Immature natural killer cell (primary cell): ENCODE measurements around the gene OR2T34. TPM values are rescaled to one million over a fixed set of nuclear protein-coding genes. Genes with fewer than 3 reads are reported as not detected.
"Not testable (repeated sequence)": the region's sequence is repeated elsewhere in the genome, so short reads cannot be mapped to it uniquely, and the experiment has no call there.

Experiments
- DNase-seq, 3 donors: peaks; one replicate each; pipeline ENCODE4 v3.0.0; 2022; ENCODE audit warnings: mixed read lengths in 1 of 3
- H3K27ac Mint-ChIP-seq, 6 donors: one replicate each; pipeline ENCODE4 v1.8.0; 2020; ENCODE audit warnings: mixed read lengths in 6 of 6, mild to moderate bottlenecking in 5 of 6, inconsistent platforms in 4 of 6, moderate library complexity in 3 of 6
- H3K27me3 Mint-ChIP-seq, 3 donors: one replicate each; pipeline ENCODE4 v1.8.0; 2020 to 2021; ENCODE audit warnings: low read depth in 3 of 3, mild to moderate bottlenecking in 3 of 3, mixed read lengths in 3 of 3, moderate library complexity in 3 of 3, inconsistent platforms in 1 of 3
- H3K36me3 Mint-ChIP-seq, 3 donors: one replicate each; pipeline ENCODE4 v1.8.0; 2020; ENCODE audit warnings: mixed read lengths in 3 of 3, inconsistent platforms in 2 of 3, mild to moderate bottlenecking in 2 of 3
- H3K4me1 Mint-ChIP-seq, 2 donors: one replicate each; pipeline ENCODE4 v1.8.0; 2020; ENCODE audit warnings: inconsistent platforms in 2 of 2, mild to moderate bottlenecking in 2 of 2, mixed read lengths in 2 of 2, moderate library complexity in 1 of 2
- H3K4me3 Mint-ChIP-seq, 5 donors: one replicate each; pipeline ENCODE4 v1.8.0; 2020; ENCODE audit warnings: mild to moderate bottlenecking in 5 of 5, mixed read lengths in 5 of 5, inconsistent platforms in 3 of 5, moderate library complexity in 3 of 5
- H3K9me3 Mint-ChIP-seq, 6 donors: one replicate each; pipeline ENCODE4 v1.8.0; 2020; ENCODE audit warnings: mild to moderate bottlenecking in 6 of 6, mixed read lengths in 6 of 6, inconsistent platforms in 4 of 6, moderate library complexity in 3 of 6
- polyA plus RNA-seq, 3 donors: library from polyadenylated mRNA; unstranded; fragments of 300-500 nt; fragmentation: Illumina TruSeq; gene quantifications; one replicate each; pipeline ENCODE4 v1.2.3, GENCODE V29; 2021

Gene OR2T34
- polyA plus RNA-seq, 3 donors from 2014 or later: not detected

GRCh38 chr1:248585266-248585665, 10.7 kb upstream of the OR2T34 start:
- H3K27me3 Mint-ChIP-seq: peaks cover 2 to 4% (median 3%) of the 10 kb centered on the region in 3 donors
- H3K4me3 Mint-ChIP-seq: no peak overlapping the region
- no peaks in the 10 kb centered on the region for H3K4me1 Mint-ChIP-seq
- H3K36me3 Mint-ChIP-seq: no peaks in the 10 kb centered on the region
- H3K9me3 Mint-ChIP-seq: peaks cover 0 to 5% (median 2%) of the 10 kb centered on the region in 6 donors
- no peak for DNase-seq
- no peak overlapping the region for H3K27ac Mint-ChIP-seq

- peaks cover 0 to 3% (median 3%) of the 10 kb centered on the region in 3 donors for H3K27me3 Mint-ChIP-seq
- H3K36me3 Mint-ChIP-seq: no peaks in the 10 kb centered on the region
- no peak overlapping the region for H3K4me3 Mint-ChIP-seq
- peaks cover 0 to 2% (median 0%) of the 10 kb centered on the region in 6 donors for H3K9me3 Mint-ChIP-seq
- H3K27ac Mint-ChIP-seq: no peak overlapping the region
- DNase-seq: no peak
- H3K4me1 Mint-ChIP-seq: no peaks in the 10 kb centered on the region
Measured at GRCh38 chr1:248576260-248576980, 1.9 kb upstream of the OR2T34 start.

GRCh38 chr1:248573856-248574255, 701 bp downstream of the OR2T34 start:
- not testable (repeated sequence) for H3K27me3 Mint-ChIP-seq, H3K27ac Mint-ChIP-seq, H3K36me3 Mint-ChIP-seq, H3K4me1 Mint-ChIP-seq, DNase-seq, H3K4me3 Mint-ChIP-seq, H3K9me3 Mint-ChIP-seq

- H3K27ac Mint-ChIP-seq, H3K36me3 Mint-ChIP-seq, H3K9me3 Mint-ChIP-seq, H3K4me3 Mint-ChIP-seq, H3K27me3 Mint-ChIP-seq, H3K4me1 Mint-ChIP-seq, DNase-seq: not testable (repeated sequence)
Measured at GRCh38 chr1:248572049-248572448, 2.5 kb downstream of the OR2T34 start.

- H3K9me3 Mint-ChIP-seq, H3K27me3 Mint-ChIP-seq, H3K36me3 Mint-ChIP-seq, H3K4me3 Mint-ChIP-seq, DNase-seq, H3K4me1 Mint-ChIP-seq, H3K27ac Mint-ChIP-seq: not testable (repeated sequence)
Measured at GRCh38 chr1:248570811-248571210, 3.7 kb downstream of the OR2T34 start.

- peaks cover 7 to 11% of the 10 kb centered on the region in 2 donors for H3K4me1 Mint-ChIP-seq
- H3K27me3 Mint-ChIP-seq, H3K4me3 Mint-ChIP-seq, H3K27ac Mint-ChIP-seq, H3K9me3 Mint-ChIP-seq, H3K36me3 Mint-ChIP-seq, DNase-seq: not testable (repeated sequence)
Measured at GRCh38 chr1:248569049-248569448, 5.5 kb downstream of the OR2T34 start.

GRCh38 chr1:248565530-248566373, 8.8 kb downstream of the OR2T34 start:
- H3K27me3 Mint-ChIP-seq, DNase-seq, H3K9me3 Mint-ChIP-seq, H3K36me3 Mint-ChIP-seq: not testable (repeated sequence)
- H3K4me3 Mint-ChIP-seq: peak overlapping the region; percentile 71 to 79 (median 78)
- peaks cover 7 to 11% of the 10 kb centered on the region in 2 donors for H3K4me1 Mint-ChIP-seq
- H3K27ac Mint-ChIP-seq: peak overlapping the region; percentile 19 to 88 (median 53)

- not testable (repeated sequence) for H3K9me3 Mint-ChIP-seq, H3K27me3 Mint-ChIP-seq, H3K27ac Mint-ChIP-seq, H3K36me3 Mint-ChIP-seq, H3K4me3 Mint-ChIP-seq, DNase-seq
- peaks cover 7 to 11% of the 10 kb centered on the region in 2 donors for H3K4me1 Mint-ChIP-seq
Measured at GRCh38 chr1:248562672-248563071, 11.9 kb downstream of the OR2T34 start, which contains the start of gene OR2T29. Gene OR2T29 (minus strand): TSS chr1:248562772. CDS start chr1:248559491, 3,281 bp downstream.

GRCh38 chr1:248551027-248551426, 23.5 kb downstream of the OR2T34 start:
- not testable (repeated sequence) for DNase-seq, H3K27ac Mint-ChIP-seq, H3K27me3 Mint-ChIP-seq, H3K9me3 Mint-ChIP-seq, H3K4me1 Mint-ChIP-seq, H3K36me3 Mint-ChIP-seq, H3K4me3 Mint-ChIP-seq

GRCh38 chr1:248547383-248547782, 27.2 kb downstream of the OR2T34 start:
- H3K9me3 Mint-ChIP-seq, H3K4me1 Mint-ChIP-seq, DNase-seq, H3K27me3 Mint-ChIP-seq, H3K36me3 Mint-ChIP-seq, H3K27ac Mint-ChIP-seq, H3K4me3 Mint-ChIP-seq: not testable (repeated sequence)

GRCh38 chr1:248537449-248537848, 37.1 kb downstream of the OR2T34 start:
- H3K27ac Mint-ChIP-seq, H3K9me3 Mint-ChIP-seq, DNase-seq, H3K36me3 Mint-ChIP-seq, H3K4me3 Mint-ChIP-seq, H3K27me3 Mint-ChIP-seq, H3K4me1 Mint-ChIP-seq: not testable (repeated sequence)

Other genes starting within 250 kb of the OR2T34 start
- not detected for gene OR14C36, start 226.0 kb downstream of the OR2T34 start, polyA plus RNA-seq
- gene OR2T4, start 213.1 kb downstream of the OR2T34 start, polyA plus RNA-seq: not detected
- not detected for gene OR2T6, start 199.0 kb downstream of the OR2T34 start, polyA plus RNA-seq
- not detected for gene OR2T1, start 171.7 kb downstream of the OR2T34 start, polyA plus RNA-seq
- gene OR2T2, start 129.1 kb downstream of the OR2T34 start, polyA plus RNA-seq: not detected
- gene OR2T3, start 101.4 kb downstream of the OR2T34 start, polyA plus RNA-seq: not detected
- not detected for gene OR2T5, start 86.2 kb downstream of the OR2T34 start, polyA plus RNA-seq
- not detected for gene OR2G6, start 66.7 kb downstream of the OR2T34 start, polyA plus RNA-seq
- gene OR2T29, start 12.0 kb downstream of the OR2T34 start, polyA plus RNA-seq: not detected
- not detected for gene OR2T10, start 22.9 kb upstream of the OR2T34 start, polyA plus RNA-seq
- gene OR2T11, start 60.3 kb upstream of the OR2T34 start, polyA plus RNA-seq: not detected
- gene OR2T35, start 70.5 kb upstream of the OR2T34 start, polyA plus RNA-seq: not detected
- not detected for gene OR2T27, start 80.8 kb upstream of the OR2T34 start, polyA plus RNA-seq
- gene OR14I1, start 128.0 kb upstream of the OR2T34 start, polyA plus RNA-seq: not detected
- not detected for gene LYPD8, start 181.0 kb upstream of the OR2T34 start, polyA plus RNA-seq